NCI-H510A (cell line): Measurements from ENCODE around the gene PLD5.
"Not testable (repeated sequence)": the region's sequence is repeated elsewhere in the genome, so short reads cannot be mapped to it uniquely, and the experiment has no call there.

Experiments
- DNase-seq: peaks from one replicate; lab custom pipeline; 2025; lab: John Stamatoyannopoulos, UW

Gene PLD5

DNA sequence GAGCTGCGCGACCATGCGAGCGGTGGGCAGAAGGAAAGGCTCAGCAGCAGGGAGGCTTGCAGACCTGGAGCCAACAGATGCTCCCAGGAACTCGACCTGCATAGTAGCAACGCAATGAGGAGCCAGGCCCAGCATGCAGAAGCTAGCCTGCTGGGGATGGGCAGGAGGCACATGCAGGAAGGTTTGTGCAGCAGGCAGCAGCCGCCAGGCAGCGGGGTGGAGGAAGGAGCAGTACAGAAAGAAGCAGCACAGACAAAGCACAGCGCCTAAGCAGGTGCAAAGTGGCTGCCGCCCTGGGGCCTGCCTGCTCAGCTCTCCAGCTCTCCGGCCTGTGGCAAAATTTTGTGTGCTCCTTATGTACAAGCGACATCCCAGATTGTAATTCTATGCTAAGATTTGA lies 312.1 kb downstream of the PLD5 start:
- DNase-seq, result no peak

DNA sequence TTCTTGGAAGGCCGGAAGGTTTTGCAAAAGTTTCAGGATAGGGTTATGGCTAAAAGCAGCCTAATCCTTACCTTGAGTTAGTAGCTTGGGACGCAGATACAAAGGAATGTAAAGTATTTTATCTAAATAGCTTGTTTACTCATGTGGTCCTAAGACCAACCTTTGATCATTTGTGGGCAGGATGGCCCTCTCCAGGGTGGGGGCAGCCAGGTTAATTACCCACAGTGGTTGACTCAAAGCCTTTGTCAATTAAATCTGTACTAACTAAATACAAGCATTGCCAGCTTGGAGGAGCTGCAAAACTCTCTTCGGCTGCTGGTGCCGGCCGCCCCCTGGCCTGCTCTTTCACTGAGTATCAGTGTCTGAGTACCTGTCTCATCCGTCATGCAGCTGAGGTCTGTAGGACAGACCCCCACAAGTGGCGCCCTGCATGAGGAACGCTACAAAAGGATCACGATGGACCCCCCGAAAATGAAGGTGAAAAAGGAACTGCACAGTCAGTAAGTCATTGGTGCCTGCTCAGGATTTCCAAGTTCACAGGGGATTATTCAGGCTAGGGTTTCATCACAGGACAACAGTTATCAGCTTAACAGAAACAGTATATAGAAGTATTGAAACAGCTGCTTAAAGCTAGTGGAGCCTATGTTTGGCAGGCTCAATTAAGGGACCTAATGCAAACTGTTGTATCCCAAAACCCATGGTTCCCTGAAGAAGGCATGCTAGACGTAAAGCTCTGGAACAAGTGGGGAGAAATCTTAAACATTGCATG lies 313.1 kb downstream of the PLD5 start:
- no peak for DNase-seq

DNA sequence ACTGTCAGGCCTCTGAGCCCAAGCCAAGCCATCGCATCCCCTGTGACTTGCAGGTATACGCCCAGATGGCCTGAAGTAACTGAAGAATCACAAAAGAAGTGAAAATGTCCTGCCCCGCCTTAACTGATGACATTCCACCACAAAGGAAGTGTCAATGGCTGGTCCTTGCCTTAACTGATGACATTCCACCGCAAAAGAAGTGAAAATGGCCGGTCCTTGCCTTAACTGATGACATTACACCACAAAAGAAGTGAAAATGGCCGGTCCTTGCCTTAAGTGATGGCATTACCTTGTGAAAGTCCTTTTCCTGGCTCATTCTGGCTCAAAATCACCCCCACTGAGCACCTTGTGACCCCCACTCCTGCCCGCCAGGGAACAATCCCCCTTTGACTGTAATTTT lies 314.2 kb downstream of the PLD5 start:
- DNase-seq, result not testable (repeated sequence)

DNA sequence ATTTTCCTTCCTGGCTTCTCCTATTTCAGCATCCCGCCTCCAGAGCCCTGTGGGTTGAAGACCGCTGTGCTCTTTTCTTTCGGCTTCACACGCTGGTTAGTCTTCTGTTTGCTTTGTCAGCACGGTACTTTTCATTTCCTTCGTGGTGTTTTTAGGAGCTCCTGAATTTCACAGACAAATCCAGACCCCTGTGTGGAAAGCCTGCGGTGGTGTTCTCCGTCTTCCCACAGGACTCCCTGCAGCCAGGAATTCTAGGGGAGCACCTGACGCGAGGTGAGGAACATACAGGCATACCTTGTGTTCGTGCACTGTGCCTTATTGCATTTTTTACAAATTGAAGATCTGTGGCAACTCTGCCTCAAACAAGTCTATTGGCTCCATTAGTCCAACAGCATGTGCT lies 315.4 kb downstream of the PLD5 start:
- DNase-seq, result no peak

DNA sequence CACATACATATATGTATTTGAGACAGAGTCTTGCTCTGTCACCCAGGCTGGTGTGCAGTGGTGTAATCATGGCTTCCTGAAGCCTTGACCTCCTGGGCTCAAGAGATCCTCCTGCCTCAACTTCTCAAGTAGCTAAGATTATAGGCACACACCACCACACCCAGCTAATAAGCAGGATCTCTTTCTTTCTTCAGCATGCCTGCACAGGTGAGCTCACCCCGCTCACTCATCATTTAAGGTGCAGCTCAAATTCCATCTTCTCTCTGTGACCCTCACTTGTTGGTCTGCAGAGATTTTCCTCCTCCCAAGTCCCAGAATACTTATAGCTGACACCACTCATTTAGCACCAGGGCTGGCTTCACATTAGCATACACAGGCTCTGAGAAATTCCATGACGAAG lies 316.5 kb downstream of the PLD5 start:
- DNase-seq, result no peak

DNA sequence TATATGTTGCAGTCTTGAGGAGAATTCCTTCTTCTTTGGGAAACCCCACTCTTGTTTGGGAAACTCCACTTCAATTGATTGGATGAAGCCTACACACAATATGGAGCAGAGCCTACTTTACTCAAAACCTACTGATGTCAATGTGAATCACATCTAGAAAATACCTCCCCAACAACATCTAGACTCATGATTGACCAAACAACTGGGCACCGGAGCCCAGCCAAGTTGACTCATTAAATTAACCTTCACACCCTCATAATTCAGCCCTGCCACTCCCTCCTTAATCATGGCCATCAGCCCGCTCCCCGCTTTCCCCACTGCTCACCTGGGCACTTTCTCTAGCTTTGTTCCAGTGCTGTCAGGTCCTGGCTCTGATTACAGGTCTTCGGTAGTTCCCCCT lies 317.5 kb downstream of the PLD5 start:
- DNase-seq, result no peak

DNA sequence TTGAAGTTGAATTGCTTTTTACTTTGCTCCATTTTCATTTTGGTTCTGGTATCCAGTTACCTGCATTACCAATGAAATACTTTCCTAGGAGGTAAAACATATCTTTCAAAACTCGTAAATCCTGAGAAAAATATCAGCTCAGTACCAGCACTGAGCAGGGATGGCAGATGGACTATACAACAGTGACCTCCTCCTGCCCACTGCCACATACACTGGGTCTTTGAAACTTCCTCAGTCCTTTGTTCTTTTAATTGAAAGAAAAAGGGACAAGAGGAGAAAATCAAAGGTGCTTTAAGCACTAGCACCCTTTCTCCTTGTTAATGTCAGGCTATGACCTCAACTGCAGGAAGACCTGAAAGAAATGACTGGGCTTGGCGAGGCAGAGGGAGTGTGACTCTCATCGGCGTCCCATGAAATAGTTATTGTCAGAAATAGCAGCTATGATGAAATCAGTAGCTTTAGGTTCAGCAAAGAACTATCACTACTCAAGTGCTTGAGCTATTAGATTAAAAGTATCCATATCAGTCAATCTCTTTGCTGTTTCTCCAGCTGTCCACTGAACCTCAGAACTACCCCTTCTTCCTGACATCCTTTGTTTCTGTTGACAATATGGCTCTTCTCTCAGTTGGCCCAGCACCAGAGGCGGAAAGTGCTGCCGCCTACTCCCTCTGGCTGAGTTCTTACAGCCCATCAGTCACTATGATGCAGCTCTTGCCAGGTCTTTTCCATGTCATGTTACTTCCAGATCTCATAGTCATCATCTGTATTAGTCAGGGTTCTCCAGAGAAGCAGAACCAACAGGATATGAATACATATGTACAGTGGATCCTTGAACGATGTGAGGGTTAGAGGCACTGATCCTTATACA lies 318.6 kb downstream of the PLD5 start:
- no peak for DNase-seq

DNA sequence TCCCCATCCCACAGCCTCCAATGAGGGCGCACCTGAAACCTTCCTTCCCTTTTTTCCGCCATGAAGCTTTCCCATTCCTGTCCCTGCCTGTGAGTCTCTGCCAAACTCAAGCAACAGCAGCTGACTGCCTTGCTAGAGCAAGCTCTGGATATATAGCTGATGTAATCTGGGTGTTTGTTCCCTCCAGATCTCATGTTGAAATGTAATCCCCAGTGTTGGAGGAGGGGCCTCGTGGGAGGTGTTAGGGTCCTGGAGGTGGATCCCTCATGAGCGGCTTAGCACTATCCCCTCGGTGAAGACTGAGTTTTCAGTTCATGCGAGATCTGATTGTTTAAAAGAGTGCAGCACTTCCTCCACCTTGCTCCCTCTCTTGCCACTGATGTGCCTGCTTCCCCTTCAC lies 321.2 kb downstream of the PLD5 start:
- no peak for DNase-seq

DNA sequence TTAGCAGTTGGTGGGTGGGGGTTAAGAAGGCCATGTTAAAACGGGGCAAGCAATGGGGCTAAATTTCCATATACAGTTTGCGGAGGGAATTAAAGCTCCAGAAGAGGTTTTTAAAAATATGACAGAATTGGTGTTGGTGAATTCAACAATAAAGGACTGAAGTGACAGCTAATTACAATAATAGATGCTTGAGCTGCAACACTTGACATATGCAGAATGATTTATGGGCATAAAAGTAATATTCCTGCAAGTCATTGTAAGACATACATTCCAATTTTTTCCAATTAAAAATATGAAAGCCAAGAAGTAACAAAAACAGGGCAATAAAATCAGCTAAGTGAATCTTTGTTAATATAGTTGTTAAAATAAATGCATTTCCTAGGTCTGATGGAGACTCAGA lies 323.4 kb downstream of the PLD5 start:
- DNase-seq, result no peak

DNA sequence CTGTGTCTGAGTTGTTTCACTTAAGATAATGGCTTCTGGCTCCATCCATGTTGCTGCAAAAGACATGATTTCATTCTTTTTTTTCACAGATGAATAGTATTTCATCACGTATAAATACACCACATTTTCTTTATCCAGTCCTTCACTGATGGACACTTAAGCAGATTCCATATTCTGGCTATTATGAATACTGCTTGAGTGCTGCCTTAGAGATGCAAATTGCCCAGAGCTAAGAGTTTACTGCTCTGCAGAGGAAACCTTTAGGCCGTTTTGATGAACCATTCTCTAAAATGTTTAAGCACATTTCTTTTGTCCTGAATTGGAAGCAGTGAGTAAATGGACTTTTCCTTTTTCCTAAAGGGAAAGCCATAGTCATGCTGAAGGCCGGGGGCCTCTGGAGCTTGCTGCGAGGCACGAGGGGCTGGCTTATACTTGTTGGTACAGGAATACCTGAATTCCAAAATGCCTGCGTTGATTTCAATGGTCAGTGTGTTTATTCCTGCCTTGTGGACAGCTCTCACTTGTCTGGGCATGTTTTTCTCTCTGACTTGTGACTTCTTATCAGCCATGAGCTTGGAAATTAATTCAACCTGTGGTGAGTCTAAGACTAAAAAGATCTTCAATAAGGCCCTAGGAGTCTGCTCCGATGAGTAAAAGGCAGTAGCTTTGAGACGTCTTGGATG lies 324.6 kb downstream of the PLD5 start:
- no peak for DNase-seq

DNA sequence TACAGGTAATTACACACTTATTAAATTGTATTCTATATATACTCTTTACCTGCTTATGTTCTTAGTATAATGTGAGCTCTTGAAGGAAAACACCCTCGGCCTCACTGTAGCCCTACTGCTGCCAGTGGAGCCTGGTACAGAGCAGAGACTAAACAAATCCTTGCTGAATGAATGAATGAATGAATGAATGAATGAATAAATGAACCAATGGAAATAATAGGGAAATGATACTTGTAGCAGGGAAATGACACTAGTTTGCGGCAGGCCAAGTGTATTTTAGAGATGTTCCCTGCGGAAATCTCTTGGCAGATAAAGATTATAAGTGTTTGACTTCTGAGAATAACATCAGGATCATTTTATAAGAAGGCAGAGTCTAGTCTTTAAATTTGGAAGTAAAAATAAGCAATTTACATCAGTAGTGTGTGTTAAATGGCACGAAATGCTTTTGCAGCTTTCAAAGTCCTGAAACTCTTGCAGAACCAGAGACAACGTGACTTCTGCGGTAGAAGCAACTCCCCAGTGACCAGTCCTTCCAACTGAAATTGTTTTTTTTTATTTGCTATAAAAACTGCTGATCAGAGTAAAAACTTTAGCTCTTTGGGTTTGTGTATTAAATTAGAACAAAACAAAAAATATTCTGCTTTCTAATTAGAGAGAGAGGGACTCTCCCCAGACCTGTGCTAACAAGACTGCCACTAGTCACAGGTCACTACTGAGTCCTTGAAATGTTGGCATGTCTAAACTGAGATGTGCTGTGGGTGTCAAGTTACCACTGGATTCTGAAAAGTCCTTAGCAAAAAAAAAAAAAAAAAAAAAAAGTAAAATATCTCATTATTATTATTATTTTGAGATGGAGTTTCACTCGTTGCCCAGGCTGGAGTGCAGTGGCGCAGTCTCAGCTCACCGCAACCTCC lies 326.3 kb downstream of the PLD5 start:
- no peak for DNase-seq

DNA sequence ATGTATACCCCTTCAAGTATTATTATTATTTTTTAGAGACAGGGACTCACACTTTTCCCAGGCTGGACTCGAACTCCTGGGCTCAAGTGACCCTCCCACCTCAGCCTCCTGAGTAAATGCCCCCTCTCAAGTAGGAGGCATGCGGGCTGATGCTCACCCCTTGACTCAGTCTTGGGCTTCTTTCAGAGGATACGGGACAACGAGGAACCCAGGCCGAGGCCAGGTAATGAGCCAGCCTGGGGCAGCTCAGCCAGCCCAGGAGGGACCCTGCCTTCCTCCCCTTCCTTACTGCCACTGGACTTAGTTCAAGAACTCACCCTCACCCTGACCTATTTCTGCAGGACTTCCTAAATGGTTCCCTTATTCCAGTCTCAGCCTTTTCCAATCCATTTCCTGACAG lies 327.6 kb downstream of the PLD5 start:
- DNase-seq, result no peak

DNA sequence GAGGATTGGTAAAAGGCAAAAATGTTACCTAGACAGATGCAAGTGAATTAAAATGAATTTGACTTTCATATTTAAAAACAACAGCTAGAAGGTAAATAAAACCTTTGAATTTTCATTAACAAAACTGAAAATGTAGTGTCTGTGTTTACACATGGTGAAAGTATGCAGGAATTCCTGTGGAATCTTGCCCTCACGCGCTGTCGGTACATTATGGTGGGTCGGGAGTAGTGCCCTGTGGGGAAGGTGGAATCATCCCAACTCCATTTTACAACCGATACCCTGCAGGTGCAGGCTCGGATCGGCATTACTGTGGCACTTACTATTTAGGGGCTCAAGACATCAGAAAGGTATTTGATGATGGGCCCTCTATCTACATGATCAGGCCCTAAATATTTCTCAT lies 328.4 kb downstream of the PLD5 start:
- no peak for DNase-seq

DNA sequence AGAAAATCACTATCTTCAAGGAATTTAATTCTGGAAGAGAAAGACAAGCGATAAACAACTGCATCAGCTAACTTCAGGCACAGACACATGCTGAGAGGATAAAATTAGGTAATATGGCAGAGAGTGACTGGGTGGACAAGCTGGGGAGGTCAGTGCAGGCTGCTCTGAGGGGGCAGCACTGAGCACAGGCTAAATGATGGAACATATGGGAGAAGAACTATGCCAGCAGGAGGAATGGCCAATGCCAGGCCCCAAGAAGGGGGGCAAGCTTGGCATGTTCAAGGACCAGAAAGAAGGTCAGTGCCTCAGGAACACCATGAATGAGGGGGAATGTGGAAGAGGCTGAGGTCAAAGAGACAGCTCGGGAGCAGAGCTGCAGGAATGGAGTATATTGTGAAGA lies 334.9 kb downstream of the PLD5 start:
- no peak for DNase-seq

DNA sequence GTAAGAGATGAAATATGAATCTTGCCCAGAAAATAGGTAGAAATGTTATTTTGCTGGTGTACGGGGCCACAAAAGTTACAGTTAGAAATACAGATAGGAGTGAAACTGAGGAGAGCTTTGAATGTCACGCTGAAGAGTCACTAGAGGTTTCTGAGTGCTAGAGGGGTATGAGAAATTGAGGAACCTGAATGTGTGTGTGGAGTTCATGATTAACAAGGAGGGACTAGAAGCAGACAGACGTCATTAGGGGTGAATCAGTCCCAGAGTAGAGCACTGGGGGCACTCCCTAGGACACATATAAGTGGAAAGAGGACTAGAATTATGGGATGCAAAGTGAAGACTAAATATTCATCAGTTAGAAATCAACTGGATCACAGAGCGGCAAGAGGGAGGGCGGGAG lies 336.7 kb downstream of the PLD5 start:
- DNase-seq, result no peak

DNA sequence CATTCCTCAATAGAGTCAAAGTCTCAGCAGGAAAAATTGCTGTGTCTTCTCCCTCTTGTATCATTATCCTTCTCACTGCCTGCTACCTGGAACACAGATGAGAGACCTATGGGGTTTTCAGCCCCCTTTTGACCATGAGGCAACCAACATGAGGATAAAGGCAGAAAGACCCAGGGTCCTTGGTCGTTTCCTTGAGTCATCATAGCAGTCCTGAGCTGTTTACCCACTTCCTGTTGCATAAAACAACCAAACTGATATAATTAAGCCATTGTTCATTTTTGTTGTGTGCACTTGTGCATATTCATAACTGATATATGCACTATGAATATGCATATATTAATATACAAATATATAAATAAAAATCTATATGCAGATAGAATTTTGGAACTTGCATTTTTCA lies 337.3 kb downstream of the PLD5 start:
- DNase-seq, result no peak

DNA sequence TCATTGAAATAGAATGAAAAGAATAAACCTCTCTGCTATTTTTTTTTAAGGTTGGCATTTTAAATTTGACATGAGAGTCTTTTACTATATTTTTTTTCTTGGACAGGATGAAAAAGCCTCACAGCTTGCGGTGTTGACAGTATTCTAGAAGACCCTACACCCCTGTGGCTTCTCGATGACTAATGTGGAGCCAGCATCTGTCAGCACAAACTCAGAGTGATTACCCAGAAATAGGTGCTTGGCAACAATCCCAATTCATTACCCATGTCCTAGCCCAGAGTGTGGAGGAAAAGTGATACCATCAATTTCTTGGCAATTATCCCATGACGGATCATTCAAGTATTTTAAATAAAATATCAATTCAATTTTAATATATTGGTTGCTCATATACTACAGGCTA lies 338.8 kb downstream of the PLD5 start:
- DNase-seq, result no peak

DNA sequence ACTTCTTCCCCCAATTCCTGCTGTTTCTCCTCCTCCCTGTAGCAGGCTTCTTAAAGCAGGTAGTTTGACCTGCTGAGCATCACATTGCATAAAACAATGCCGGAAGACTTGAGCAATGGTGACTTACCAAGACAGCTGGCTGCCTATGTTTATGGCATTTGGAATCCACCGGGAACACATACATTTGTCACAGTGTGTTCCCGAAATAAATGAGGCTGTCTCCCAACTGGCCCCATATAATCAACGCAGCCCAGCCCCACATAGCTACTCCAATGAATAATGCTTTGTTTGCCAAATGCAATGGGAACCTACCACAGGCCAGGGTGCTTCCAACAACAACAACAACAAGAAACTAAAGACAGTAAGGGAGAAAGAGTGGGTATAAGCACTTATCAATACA lies 339.5 kb downstream of the PLD5 start:
- DNase-seq, result no peak

DNA sequence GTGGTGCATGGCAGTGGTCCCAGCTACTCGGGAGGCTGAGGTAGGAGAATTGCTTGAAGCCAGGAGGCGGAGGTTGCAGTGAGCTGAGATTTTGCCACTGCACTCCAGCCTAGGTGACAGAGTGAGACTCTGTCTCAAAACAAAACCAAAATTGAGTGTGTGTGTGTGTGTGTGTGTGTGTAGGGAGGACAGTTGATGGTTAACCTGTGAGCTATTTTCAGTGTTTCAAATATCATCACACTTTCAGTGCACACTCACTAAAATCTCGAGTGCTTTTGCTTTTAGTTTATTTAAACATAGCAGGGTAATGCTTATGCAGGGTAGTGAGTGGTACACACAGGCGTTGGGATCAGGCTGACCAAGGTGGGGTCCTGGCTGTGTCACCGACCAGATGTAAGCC lies 344.7 kb downstream of the PLD5 start:
- DNase-seq, result not testable (repeated sequence)

DNA sequence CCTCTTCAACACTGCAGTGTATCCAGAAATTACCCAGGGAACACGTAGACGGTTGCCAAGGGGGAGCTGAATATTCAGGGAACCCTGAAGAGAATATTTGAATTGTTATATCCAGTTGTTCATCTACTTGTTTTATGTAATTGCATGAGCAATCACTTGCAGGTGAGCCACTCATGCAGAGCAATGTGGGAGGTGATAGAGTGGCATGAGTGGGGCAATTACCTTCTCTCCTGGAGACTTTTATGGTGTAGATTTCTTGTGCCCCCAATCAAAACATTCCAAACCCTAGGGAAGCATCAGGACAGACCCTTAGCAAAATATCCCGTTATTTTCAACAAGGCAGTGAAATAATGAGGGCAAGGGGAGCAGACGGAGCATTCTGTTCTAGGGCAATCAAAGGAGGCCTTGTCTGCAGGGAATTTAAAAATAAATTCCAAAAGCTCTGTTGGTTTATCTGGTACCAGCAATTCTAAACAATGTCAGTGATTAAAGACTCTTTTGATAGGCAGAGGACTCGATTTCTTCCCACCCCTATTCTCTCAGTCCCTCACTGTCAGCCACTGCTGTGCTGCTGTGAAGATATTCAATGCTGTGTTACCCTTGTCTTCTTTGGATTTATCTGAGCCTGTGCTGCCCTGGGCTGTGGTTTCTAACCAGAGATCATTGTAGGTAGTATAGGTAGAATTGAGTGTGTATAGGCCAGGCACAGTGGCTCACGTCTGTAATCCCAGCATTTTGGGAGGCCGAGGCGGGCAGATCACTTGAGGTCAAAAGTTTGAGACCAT lies 345.4 kb downstream of the PLD5 start:
- no peak for DNase-seq

DNA sequence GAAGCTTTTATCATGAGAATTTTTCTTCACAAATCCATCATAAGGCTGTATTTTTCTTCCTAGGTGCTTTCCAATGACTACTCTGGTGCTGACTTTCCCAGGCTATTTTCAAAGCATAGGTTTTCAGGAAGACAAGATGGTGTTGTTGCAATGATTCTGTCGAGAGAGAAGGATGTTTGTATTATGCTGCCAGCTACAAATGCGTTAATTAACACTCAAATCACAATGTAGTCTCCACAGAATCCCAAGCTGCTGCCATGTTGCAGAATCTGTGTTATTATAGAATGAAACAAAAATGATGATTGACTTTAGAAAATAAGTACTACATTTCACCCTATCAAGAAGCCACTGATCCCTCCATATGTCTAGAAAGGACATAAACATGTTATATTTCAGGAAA lies 346.1 kb downstream of the PLD5 start:
- no peak for DNase-seq
